Measurements from ENCODE around the gene ANKRD27.
A peak's percentile ranks its signal among the peaks of the same experiment; 100 is the strongest.
"Not testable (repeated sequence)": the region's sequence is repeated elsewhere in the genome, so short reads cannot be mapped to it uniquely, and the experiment has no call there.

The ANKRD27 gene

GRCh38 chr19:32700129-32700528 is 25.1 kb upstream of the ANKRD27 start:
- not testable (repeated sequence) for H3K9me3 ChIP-seq (ENCODE audit: control insufficient read depth, low read length); H3K36me3 ChIP-seq (ENCODE audit: control insufficient read depth, insufficient read depth, low read length); H3K9ac ChIP-seq (ENCODE audit: low read length); H3K4me3 ChIP-seq (ENCODE audit: low read length)
- H3K4me1 ChIP-seq (ENCODE audit: control insufficient read depth, insufficient read depth, low read length): peaks cover 14% of the 10 kb centered on the region
- peaks cover 26% of the 10 kb centered on the region for H3K27me3 ChIP-seq (ENCODE audit: control insufficient read depth, insufficient read depth, low read length)

DNA sequence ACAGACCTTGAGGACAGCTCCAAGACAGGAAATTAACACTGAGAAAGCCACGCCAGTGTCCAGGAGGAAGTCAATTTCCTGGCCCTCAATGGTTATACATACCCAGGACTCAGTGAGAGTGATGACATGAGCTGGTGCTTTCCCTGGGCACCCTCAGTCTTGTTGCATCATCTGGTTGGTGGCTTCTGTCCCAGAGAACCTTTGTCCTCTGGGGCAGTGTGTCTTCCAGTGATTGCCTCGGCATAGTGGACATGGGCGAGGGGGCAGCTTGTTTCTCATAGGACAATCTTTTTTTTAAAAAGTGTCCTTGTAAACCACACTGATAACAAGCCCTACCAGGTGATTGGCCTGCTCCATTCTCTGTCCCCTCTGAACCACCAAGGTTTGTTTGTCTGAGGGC is 21.8 kb upstream of the ANKRD27 start:
- not testable (repeated sequence) for H3K36me3 ChIP-seq (ENCODE audit: control insufficient read depth, insufficient read depth, low read length); H3K9me3 ChIP-seq (ENCODE audit: control insufficient read depth, low read length); H3K9ac ChIP-seq (ENCODE audit: low read length); H3K4me3 ChIP-seq (ENCODE audit: low read length)
- peaks cover 12% of the 10 kb centered on the region for H3K4me1 ChIP-seq (ENCODE audit: control insufficient read depth, insufficient read depth, low read length)
- peaks cover 32% of the 10 kb centered on the region for H3K27me3 ChIP-seq (ENCODE audit: control insufficient read depth, insufficient read depth, low read length)

GRCh38 chr19:32695506-32695905 is 20.5 kb upstream of the ANKRD27 start:
- Histone ChIP-seq H3K4me1 (ENCODE audit: control insufficient read depth, insufficient read depth, low read length) (peaks cover 12% of the 10 kb centered on the region), H3K27me3 (ENCODE audit: control insufficient read depth, insufficient read depth, low read length) (peaks cover 32% of the 10 kb centered on the region)
- not testable (repeated sequence) for H3K9me3 ChIP-seq (ENCODE audit: control insufficient read depth, low read length); H3K4me3 ChIP-seq (ENCODE audit: low read length); H3K36me3 ChIP-seq (ENCODE audit: control insufficient read depth, insufficient read depth, low read length); H3K9ac ChIP-seq (ENCODE audit: low read length)

DNA sequence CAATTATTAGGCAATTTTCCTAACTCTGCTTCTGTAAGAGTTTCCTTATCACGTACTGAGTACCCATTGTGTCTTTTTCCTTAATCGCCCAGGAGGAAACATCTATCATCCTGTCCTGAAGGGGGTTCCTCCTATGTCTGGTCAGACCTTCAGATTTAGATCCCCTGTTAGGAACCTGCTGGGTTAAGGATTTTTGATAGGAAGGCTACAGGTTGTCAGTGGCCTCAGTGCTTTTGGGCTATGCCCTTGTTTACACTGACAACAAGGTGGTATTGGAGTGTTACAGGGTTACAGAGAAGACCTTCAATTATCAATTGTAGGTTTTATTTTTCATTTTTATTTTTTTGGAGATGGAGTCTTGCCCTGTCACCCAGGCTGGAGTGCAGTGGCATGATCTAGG is 19.9 kb upstream of the ANKRD27 start:
- H3K36me3 ChIP-seq (ENCODE audit: control insufficient read depth, insufficient read depth, low read length); H3K9ac ChIP-seq (ENCODE audit: low read length); H3K4me3 ChIP-seq (ENCODE audit: low read length); H3K9me3 ChIP-seq (ENCODE audit: control insufficient read depth, low read length): not testable (repeated sequence)
- peaks cover 32% of the 10 kb centered on the region for H3K27me3 ChIP-seq (ENCODE audit: control insufficient read depth, insufficient read depth, low read length)
- H3K4me1 ChIP-seq (ENCODE audit: control insufficient read depth, insufficient read depth, low read length): peaks cover 12% of the 10 kb centered on the region

GRCh38 chr19:32694316-32694715 is 19.3 kb upstream of the ANKRD27 start:
- H3K4me3 ChIP-seq (ENCODE audit: low read length); H3K36me3 ChIP-seq (ENCODE audit: control insufficient read depth, insufficient read depth, low read length); H3K9ac ChIP-seq (ENCODE audit: low read length); H3K9me3 ChIP-seq (ENCODE audit: control insufficient read depth, low read length): not testable (repeated sequence)
- peaks cover 12% of the 10 kb centered on the region for H3K4me1 ChIP-seq (ENCODE audit: control insufficient read depth, insufficient read depth, low read length)
- H3K27me3 ChIP-seq (ENCODE audit: control insufficient read depth, insufficient read depth, low read length): peaks cover 32% of the 10 kb centered on the region

DNA sequence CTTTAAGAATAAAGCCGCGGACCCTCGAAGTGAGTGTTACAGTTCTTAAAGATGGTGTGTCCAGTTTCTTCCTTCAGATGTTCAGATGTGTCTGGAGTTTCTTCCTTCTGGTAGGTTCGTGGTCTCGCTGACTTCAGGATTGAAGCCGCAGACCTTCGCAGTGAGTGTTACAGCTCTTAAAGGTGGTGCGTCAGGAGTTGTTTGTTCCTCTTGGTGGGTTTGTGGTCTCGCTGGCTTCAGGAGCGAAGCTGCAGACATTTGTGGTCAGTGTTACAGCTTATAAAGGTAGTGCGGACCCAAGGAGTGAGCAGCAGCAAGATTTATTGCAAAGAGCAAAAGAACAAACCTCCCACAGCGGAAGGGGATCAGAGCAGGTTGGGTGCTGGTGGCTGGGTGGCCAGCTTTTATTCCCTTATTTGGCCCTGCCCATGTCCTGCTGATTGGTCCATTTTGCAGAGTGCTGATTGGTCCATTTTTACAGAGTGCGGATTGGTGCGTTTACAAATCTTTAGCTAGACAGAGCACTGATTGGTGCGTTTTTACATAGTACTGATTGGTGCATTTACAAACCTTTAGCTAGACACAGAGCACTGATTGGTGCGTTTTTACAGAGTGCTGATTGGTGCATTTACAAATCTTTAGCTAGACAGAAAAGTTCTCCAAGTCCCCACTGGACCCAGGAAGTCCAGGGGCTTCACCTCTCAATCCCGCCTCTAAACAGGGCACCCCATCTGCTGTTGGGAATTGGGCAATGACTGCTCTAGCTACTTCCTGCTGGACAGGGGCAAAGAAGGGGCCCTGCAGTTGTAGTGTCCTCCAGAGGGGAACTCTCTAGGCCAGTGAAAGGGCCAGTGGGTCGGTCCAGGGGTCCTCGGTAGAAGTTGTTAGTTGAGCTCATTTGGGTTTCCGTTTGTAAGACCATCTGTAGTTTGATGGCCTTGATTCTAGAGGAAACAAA is 18.4 kb upstream of the ANKRD27 start:
- H3K4me3 ChIP-seq (ENCODE audit: low read length); H3K9me3 ChIP-seq (ENCODE audit: control insufficient read depth, low read length); H3K9ac ChIP-seq (ENCODE audit: low read length); H3K36me3 ChIP-seq (ENCODE audit: control insufficient read depth, insufficient read depth, low read length): not testable (repeated sequence)
- H3K4me1 ChIP-seq (ENCODE audit: control insufficient read depth, insufficient read depth, low read length): peaks cover 12% of the 10 kb centered on the region
- H3K27me3 ChIP-seq (ENCODE audit: control insufficient read depth, insufficient read depth, low read length): peaks cover 26% of the 10 kb centered on the region

GRCh38 chr19:32692727-32693061 is 17.7 kb upstream of the ANKRD27 start:
- no peaks in the 10 kb centered on the region for H3K9me3 ChIP-seq (ENCODE audit: control insufficient read depth, low read length)
- H3K27me3 ChIP-seq (ENCODE audit: control insufficient read depth, insufficient read depth, low read length): peaks cover 21% of the 10 kb centered on the region
- H3K4me1 ChIP-seq (ENCODE audit: control insufficient read depth, insufficient read depth, low read length): peaks cover 12% of the 10 kb centered on the region
- peak overlapping the region; percentile 51 for H3K4me3 ChIP-seq (ENCODE audit: low read length)
- peak overlapping the region; percentile 66 for H3K9ac ChIP-seq (ENCODE audit: low read length)
- no peaks in the 10 kb centered on the region for H3K36me3 ChIP-seq (ENCODE audit: control insufficient read depth, insufficient read depth, low read length)

- Histone ChIP-seq H3K9ac (ENCODE audit: low read length) (peak overlapping the region; percentile 66), H3K36me3 (ENCODE audit: control insufficient read depth, insufficient read depth, low read length) (no peaks in the 10 kb centered on the region), H3K27me3 (ENCODE audit: control insufficient read depth, insufficient read depth, low read length) (peaks cover 16% of the 10 kb centered on the region), H3K4me1 (ENCODE audit: control insufficient read depth, insufficient read depth, low read length) (peaks cover 12% of the 10 kb centered on the region), H3K4me3 (ENCODE audit: low read length) (peak overlapping the region; percentile 51), H3K9me3 (ENCODE audit: control insufficient read depth, low read length) (no peaks in the 10 kb centered on the region)
These were observed 17.2 kb upstream of the ANKRD27 start for GRCh38 chr19:32691952-32692726.

DNA sequence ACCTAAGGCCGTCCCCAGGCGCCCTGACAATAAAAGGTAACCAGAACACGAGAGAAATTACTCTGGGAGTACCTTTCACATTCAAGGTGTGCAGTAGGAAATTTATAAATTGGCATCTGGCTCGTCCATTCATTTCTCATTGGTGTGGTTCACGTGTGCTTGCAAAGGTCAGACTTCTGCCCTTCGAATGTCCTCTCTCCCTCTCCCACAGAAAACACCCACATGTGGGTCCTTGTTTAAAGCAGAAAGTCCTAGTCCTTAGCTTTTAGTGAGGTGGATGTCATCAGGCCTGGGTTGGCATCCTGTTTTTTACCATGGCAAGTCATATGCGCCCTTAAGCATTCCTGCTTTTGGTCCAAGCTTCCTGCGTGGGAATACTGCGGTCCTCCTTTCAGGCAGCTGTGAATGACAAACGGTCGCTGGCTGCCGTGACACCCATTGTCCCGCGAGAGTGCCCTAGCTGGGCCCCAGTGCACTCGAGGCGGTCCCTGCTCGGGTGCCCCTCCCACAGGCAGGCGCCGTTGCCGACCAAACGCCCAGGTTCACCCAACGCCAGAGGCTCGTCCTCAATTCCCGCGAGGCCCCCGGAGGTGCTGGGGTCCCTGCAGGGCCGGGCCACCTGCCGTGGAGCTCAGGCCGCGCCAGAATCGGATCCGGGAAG is 16.4 kb upstream of the ANKRD27 start, which contains the start of gene NUDT19:
NUDT19 (plus strand) TSS at position 531 of the 661 bp plus-strand sequence. CDS start 140 bp downstream, outside the sequence.
- H3K36me3 ChIP-seq (ENCODE audit: control insufficient read depth, insufficient read depth, low read length): no peaks in the 10 kb centered on the region
- H3K27me3 ChIP-seq (ENCODE audit: control insufficient read depth, insufficient read depth, low read length): peaks cover 14% of the 10 kb centered on the region
- no peaks in the 10 kb centered on the region for H3K9me3 ChIP-seq (ENCODE audit: control insufficient read depth, low read length)
- H3K9ac ChIP-seq (ENCODE audit: low read length): peak within 1 kb of the TSS; percentile 66
- peaks cover 12% of the 10 kb centered on the region for H3K4me1 ChIP-seq (ENCODE audit: control insufficient read depth, insufficient read depth, low read length)
- peak within 1 kb of the TSS; percentile 51 for H3K4me3 ChIP-seq (ENCODE audit: low read length)

DNA sequence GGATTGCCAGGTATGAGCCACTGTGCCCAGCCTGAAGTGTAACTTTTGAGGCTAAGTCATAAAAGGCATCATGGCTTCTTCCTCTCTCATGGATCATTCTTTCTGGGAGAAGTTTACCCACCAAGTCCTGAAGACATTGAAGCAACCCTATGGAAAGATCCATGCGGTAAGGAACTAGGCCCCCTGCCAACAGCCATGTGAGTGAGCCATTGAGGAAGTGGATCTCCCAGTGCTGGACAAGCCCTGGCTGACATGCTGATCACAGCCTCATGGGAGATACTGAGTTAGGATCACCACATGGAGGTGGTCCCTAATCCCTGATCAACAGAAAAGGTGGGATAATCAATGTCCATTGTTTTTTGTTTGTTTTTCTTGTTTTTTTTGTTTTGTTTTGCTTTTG is 13.3 kb upstream of the ANKRD27 start:
- Histone ChIP-seq H3K4me1 (ENCODE audit: control insufficient read depth, insufficient read depth, low read length) (peaks cover 11% of the 10 kb centered on the region), H3K9me3 (ENCODE audit: control insufficient read depth, low read length) (no peaks in the 10 kb centered on the region), H3K36me3 (ENCODE audit: control insufficient read depth, insufficient read depth, low read length) (no peaks in the 10 kb centered on the region)

GRCh38 chr19:32687681-32688080 is 12.7 kb upstream of the ANKRD27 start:
- H3K4me1 ChIP-seq (ENCODE audit: control insufficient read depth, insufficient read depth, low read length): peaks cover 5% of the 10 kb centered on the region
- H3K36me3 ChIP-seq (ENCODE audit: control insufficient read depth, insufficient read depth, low read length): no peaks in the 10 kb centered on the region
- H3K9me3 ChIP-seq (ENCODE audit: control insufficient read depth, low read length): no peaks in the 10 kb centered on the region
- H3K9ac ChIP-seq (ENCODE audit: low read length): no peak overlapping the region
- H3K27me3 ChIP-seq (ENCODE audit: control insufficient read depth, insufficient read depth, low read length): peaks cover 5% of the 10 kb centered on the region
- H3K4me3 ChIP-seq (ENCODE audit: low read length): no peak overlapping the region

More for the DNA sequence above, 13.3 kb upstream of the ANKRD27 start:
- Histone ChIP-seq H3K9ac (ENCODE audit: low read length) (no peak overlapping the region), H3K4me3 (ENCODE audit: low read length) (no peak overlapping the region), H3K27me3 (ENCODE audit: control insufficient read depth, insufficient read depth, low read length) (peaks cover 6% of the 10 kb centered on the region)
